Measurements from ENCODE around the gene CDK13.
A peak's percentile ranks its signal among the peaks of the same experiment; 100 is the strongest.
"Not testable (repeated sequence)": the region's sequence is repeated elsewhere in the genome, so short reads cannot be mapped to it uniquely, and the experiment has no call there.

The CDK13 gene

GRCh38 chr7:40105879-40106473 lies 155.9 kb downstream of the CDK13 start:
- no peak for DNase-seq

- DNase-seq: no peak
Observed at GRCh38 chr7:40115936-40116335, 165.9 kb downstream of the CDK13 start.

- DNase-seq: not testable (repeated sequence)
Observed at GRCh38 chr7:40117199-40117598, 167.1 kb downstream of the CDK13 start.

- DNase-seq: not testable (repeated sequence)
Observed at GRCh38 chr7:40118201-40118600, 168.1 kb downstream of the CDK13 start.

- DNase-seq: no peak
Observed at GRCh38 chr7:40120020-40120419, 170.0 kb downstream of the CDK13 start.

- not testable (repeated sequence) for DNase-seq
Observed at GRCh38 chr7:40122100-40122939, 172.3 kb downstream of the CDK13 start.

- no peak for DNase-seq
Observed at GRCh38 chr7:40122940-40123254, 172.8 kb downstream of the CDK13 start.

GRCh38 chr7:40133561-40134427 lies 183.7 kb downstream of the CDK13 start:
- peak; percentile 47 for DNase-seq

GRCh38 chr7:40134428-40135316 lies 184.6 kb downstream of the CDK13 start, which contains the start of the genes MPLKIP and SUGCT:
TSS of gene MPLKIP (minus strand) at chr7:40134622. CDS start at chr7:40134567, 55 bp downstream.
TSS of gene SUGCT (plus strand) at chr7:40135005.
- DNase-seq: peak; percentile 92

- no peak for DNase-seq
Observed at GRCh38 chr7:40135317-40135610, 185.2 kb downstream of the CDK13 start.

GRCh38 chr7:40137563-40137962 lies 187.5 kb downstream of the CDK13 start:
- no peak for DNase-seq

GRCh38 chr7:40138973-40139372 lies 188.9 kb downstream of the CDK13 start:
- no peak for DNase-seq

- DNase-seq: not testable (repeated sequence)
Observed at GRCh38 chr7:40139891-40140290, 189.8 kb downstream of the CDK13 start.

- not testable (repeated sequence) for DNase-seq
Observed at GRCh38 chr7:40141916-40142315, 191.9 kb downstream of the CDK13 start.

- DNase-seq: not testable (repeated sequence)
Observed at GRCh38 chr7:40145596-40146130, 195.6 kb downstream of the CDK13 start.

- no peak for DNase-seq
Observed at GRCh38 chr7:40147371-40148246, 197.6 kb downstream of the CDK13 start.

GRCh38 chr7:40148247-40148580 lies 198.2 kb downstream of the CDK13 start:
- DNase-seq: not testable (repeated sequence)

- no peak for DNase-seq
Observed at GRCh38 chr7:40148671-40149070, 198.6 kb downstream of the CDK13 start.
